HG03432 (cell line): Measurements from ENCODE around the gene RASAL2.

Experiments
- ATAC-seq: cut with Tn5 transposase; IDR thresholded peaks from one replicate; pipeline ENCODE4 v1.9.1; 2021; ENCODE audit warnings: mild to moderate bottlenecking, moderate library complexity; ENCODE audit not compliant: unreplicated experiment

RASAL2 gene

GRCh38 chr1:178093951-178094738 is at the start of gene RASAL2:
Gene RASAL2, plus strand, starts transcription at chr1:178094104. Its CDS starts 389 bp downstream, at chr1:178094493.
- peak; percentile 52 for ATAC-seq

DNA sequence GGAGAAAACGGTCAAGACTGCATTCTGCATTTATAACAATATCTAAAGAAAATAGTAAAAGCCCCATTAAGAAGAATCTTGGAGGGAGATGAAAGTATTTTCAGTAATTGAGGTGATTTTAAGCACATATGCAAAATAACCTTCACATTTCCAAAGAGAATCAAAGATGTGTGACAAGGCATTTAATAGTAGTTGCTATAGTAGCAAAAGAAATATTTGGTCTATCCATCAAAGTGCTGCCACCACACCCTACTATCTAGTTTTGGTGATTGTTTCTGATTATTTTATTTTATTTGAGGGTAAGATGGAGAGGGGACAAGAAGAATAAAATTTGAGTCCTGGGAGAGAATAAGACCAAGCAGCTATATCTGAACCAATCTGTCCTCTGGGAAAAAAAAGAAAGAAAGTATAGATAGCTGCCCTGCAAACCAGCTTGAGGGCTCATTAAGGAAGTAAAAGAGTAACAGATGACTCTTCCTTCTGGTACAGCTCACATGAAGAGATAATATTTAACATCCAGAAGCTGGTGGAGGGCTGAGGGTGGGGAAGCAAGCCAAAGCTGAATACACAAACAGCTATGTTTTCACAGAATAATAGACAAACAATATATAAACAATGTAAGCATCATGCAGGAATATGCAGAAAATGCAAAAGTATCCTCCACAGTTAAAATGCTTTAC is 47.2 kb upstream of the RASAL2 start:
- ATAC-seq, result no peak

DNA sequence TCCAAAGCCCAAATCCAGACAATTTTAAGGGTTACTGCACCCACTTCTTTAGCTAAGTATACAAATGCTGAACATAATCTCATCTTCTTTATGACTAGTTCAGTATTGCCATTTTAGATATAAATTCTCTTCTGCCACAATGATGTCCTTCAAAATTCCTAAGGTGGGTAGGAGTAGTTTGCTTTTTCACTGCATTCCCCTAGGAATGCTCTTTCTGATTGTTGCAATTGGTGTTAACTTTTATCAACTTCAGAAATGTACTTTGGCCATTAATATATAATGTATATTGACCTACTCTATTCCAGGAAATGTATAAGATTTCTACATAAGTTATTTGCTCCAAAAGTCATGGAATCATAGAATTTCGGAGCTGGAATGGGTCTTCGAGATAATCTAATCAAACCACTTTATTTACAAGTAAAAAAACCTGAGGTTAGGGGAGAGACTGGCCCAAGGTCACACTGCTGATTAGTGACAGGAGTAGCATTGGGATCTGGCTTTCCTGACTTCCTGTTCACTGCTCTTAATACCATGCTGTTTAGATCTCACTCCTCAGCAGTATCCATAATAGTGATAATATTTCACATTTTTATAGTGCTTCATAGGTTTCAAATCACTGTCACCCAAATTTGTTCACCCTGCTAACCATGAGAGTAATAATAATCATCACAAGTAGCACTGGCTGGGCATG is 46.4 kb upstream of the RASAL2 start:
- ATAC-seq, result no peak

GRCh38 chr1:178048426-178048825 is 45.5 kb upstream of the RASAL2 start:
- no peak for ATAC-seq

- ATAC-seq, result no peak
Measured at GRCh38 chr1:178048883-178049282, 45.0 kb upstream of the RASAL2 start.

- no peak for ATAC-seq
Measured at GRCh38 chr1:178050084-178050483, 43.8 kb upstream of the RASAL2 start.

DNA sequence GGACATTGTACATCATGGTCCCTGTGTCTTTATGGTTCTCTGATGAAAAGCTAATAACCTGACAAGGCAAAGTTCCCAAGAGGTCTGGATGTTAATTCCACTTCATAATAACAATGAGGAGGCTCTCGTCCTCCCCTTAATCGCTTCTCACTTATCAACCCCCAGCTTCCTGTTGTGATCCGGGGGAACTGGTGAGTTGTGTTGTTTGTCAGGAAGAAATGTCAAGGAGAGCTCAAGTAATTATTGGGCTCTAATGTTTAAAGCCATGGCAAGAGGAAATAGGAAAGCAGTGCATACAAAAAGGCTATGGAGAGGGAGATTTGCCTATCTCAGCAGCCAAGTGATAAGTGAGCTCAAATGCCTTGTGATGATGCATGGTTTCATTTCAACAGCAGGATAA is 42.8 kb upstream of the RASAL2 start:
- no peak for ATAC-seq

GRCh38 chr1:178052650-178053461 is 41.0 kb upstream of the RASAL2 start:
- no peak for ATAC-seq

GRCh38 chr1:178055093-178055492 is 38.8 kb upstream of the RASAL2 start:
- peak; percentile 27 for ATAC-seq

- ATAC-seq, result peak; percentile 94
Measured at GRCh38 chr1:178055779-178056471, 38.0 kb upstream of the RASAL2 start.

- ATAC-seq, result no peak
Measured at GRCh38 chr1:178057141-178057765, 36.7 kb upstream of the RASAL2 start.

- no peak for ATAC-seq
Measured at GRCh38 chr1:178057912-178058534, 35.9 kb upstream of the RASAL2 start.

DNA sequence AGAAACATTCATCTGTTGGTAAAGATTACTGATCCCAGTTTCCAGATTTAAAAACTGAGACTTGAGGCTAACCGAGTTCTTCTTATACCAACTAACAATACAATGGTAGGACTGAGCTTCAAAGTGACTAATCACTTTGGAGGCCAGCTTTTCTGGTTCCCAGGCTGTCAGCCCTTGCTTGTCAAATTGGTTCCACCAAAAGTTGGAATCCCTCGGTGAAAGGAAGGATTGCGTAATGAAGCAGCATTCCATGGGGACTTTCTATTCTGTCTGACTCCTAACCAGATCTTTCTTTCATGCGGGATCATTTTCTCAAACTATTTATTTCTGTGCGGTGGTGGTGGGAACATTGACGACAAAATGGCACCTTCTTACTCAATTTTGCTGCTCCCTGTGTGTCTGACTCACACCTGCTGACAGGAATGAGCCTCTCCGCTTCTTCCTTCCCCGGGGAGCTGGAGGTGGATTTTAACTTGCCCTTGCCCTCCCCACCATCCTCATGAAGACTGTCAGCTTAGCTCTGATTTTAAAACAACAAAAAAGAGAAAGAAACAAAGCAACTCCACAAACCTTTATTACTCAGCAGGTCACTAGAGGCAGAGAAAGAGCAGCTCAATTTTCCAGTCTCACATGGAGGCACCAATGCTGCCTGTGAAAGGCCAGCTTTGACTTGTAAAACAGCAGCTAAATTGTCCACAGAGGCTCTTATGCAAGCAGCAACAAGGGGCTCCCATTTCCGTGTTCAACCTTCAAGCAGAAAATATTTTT is 32.9 kb upstream of the RASAL2 start:
- no peak for ATAC-seq

GRCh38 chr1:178061620-178062019 is 32.3 kb upstream of the RASAL2 start:
- no peak for ATAC-seq

GRCh38 chr1:178064191-178064821 is 29.6 kb upstream of the RASAL2 start:
- ATAC-seq, result no peak

DNA sequence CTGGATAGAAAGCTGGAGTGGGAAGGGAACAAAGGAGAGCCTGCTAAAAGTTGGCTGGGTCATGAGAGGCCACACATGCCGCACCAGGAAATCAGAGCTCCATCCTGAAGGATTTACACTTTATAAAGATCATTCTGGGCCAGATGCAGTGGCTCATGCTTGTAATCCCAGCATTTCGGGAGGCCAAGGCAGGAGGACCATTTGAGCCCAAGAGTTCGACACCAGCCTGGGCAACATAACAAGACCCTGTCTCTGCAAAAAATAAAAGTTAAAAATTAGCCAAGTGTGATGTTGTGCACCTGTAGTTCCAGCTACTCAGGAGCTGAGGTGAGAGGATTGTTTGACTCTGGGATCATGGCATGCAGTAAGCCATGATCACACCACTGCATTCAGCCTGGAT is 28.7 kb upstream of the RASAL2 start:
- ATAC-seq, result no peak

DNA sequence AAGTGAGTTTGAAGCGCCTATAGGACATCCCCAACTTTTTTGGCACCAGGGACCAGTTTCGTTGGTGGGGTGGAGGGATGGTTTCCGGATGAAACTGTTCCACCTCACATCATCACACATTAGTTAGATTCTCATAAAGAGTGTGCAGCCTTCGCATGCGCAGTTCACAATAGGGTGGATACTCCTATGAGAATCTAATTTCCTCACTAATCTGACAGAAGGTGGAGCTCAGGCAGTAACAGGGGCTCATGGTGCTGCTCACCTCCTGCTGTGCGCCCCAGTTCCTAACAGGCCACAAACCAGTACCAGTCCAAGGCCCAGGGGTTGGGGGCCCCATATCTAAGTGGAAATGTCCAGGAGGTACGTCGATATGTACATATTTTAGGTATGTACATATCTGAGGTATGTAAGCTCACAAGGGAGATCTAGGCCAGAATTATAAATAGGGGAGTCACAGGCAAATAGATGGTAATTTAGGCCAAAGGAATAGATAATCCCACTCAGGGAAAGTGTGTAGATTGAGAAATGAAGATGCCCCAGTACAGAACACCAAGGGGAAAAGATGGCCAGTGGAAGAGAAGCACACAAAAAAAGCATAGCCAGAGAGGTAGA is 27.5 kb upstream of the RASAL2 start:
- no peak for ATAC-seq
